K562 (cell line): Measurements from ENCODE around the gene EFCAB12. TPM values are rescaled to one million over a fixed set of nuclear protein-coding genes. Genes with fewer than 3 reads are reported as not detected.

Experiments used
- ARNT ChIP-seq, 2 experiments: fragments of 450-650 bp; IDR thresholded peaks; 2 replicates each; pipeline ENCODE4 v1.6.1; 2016; ENCODE audit warnings: mild to moderate bottlenecking in 1 of 2
- ATF7 ChIP-seq: fragments of 450-650 bp; IDR thresholded peaks from 2 replicates; pipeline ENCODE4 v1.7.1; 2014; ENCODE audit warnings: mild to moderate bottlenecking, moderate library complexity
- BCL6 ChIP-seq: fragments of 250-450 bp; sonication (Bioruptor Pico); IDR thresholded peaks from 2 replicates; pipeline ENCODE4 v1.4.0; 2020
- CREB1 ChIP-seq, 2 experiments: sonication (generic) in 1 of 2; formaldehyde crosslinking in 1 of 2; IDR thresholded peaks; 2 replicates each; pipeline versions ENCODE4 v1.6.1 to v1.8.0; 2012 to 2022; ENCODE audit warnings: inconsistent platforms in 1 of 2, mild to moderate bottlenecking in 1 of 2, missing genetic modification reagents in 1 of 2, moderate library complexity in 1 of 2
- FOXJ3 ChIP-seq: sonication (generic); formaldehyde crosslinking; IDR thresholded peaks from 2 replicates; pipeline ENCODE4 v1.4.0; 2020; ENCODE audit warnings: mild to moderate bottlenecking, missing genetic modification reagents
- HDAC2 ChIP-seq: fragments of 450-650 bp; IDR thresholded peaks from 2 replicates; pipeline ENCODE4 v1.6.1; 2016; ENCODE audit warnings: mild to moderate bottlenecking
- HDAC8 ChIP-seq: fragments of 450-650 bp; IDR thresholded peaks from 2 replicates; pipeline ENCODE4 v1.6.1; 2016; ENCODE audit warnings: mild to moderate bottlenecking, missing genetic modification characterization, moderate library complexity, missing compliant biosample characterization
- HIVEP1 ChIP-seq: fragments of 250-450 bp; sonication (Bioruptor Pico); IDR thresholded peaks from 2 replicates; pipeline ENCODE4 v1.4.0; 2020; ENCODE audit warnings: mild to moderate bottlenecking
- OTX1 ChIP-seq: fragments of 450-650 bp; formaldehyde crosslinking; IDR thresholded peaks from 2 replicates; pipeline ENCODE4 v1.4.0; 2022; ENCODE audit warnings: mild to moderate bottlenecking
- RBM17 ChIP-seq: fragments of 200-400 bp; formaldehyde crosslinking; IDR thresholded peaks from 2 replicates; pipeline ENCODE4 v1.6.1; 2017; ENCODE audit warnings: low read depth, mild to moderate bottlenecking, low read length, borderline replicate concordance
- RREB1 ChIP-seq: fragments of 250-450 bp; sonication (Bioruptor Pico); IDR thresholded peaks from 2 replicates; pipeline ENCODE4 v1.4.0; 2020
- SIX5 ChIP-seq, 2 experiments: IDR thresholded peaks; 2 replicates each; pipeline ENCODE4 v1.6.1; 2011; ENCODE audit warnings: low read length in 2 of 2, borderline replicate concordance in 1 of 2, low read depth in 1 of 2, mild to moderate bottlenecking in 1 of 2, moderate library complexity in 1 of 2; ENCODE audit not compliant: insufficient read depth in 1 of 2
- THRA ChIP-seq: fragments of 450-650 bp; IDR thresholded peaks from 2 replicates; pipeline ENCODE4 v1.6.1; 2017; ENCODE audit warnings: mild to moderate bottlenecking, moderate library complexity
- ZC3H11A ChIP-seq: IDR thresholded peaks from 2 replicates; pipeline ENCODE4 v1.6.1; 2012; ENCODE audit warnings: low read depth, low read length, improper control_type of control experiment
- ZNF134 ChIP-seq: fragments of 250-450 bp; sonication (Bioruptor Pico); conservative IDR thresholded peaks from 2 replicates; pipeline ENCODE4 v1.4.0; 2020
- ZNF165 ChIP-seq: fragments of 250-450 bp; sonication (Bioruptor Pico); IDR thresholded peaks from 2 replicates; pipeline ENCODE4 v1.4.0; 2020; ENCODE audit warnings: borderline replicate concordance
- ZNF23 ChIP-seq: fragments of 250-450 bp; sonication (Bioruptor Pico); IDR thresholded peaks from 2 replicates; pipeline ENCODE4 v1.4.0; 2020; ENCODE audit warnings: mild to moderate bottlenecking
- ZNF280B ChIP-seq: fragments of 250-450 bp; sonication (Bioruptor Pico); IDR thresholded peaks from 2 replicates; pipeline ENCODE4 v1.5.1; 2021; ENCODE audit warnings: mild to moderate bottlenecking
- ZNF347 ChIP-seq: fragments of 450-650 bp; formaldehyde crosslinking; IDR thresholded peaks from 2 replicates; pipeline ENCODE4 v1.4.0; 2020; ENCODE audit warnings: low read depth, mild to moderate bottlenecking, moderate library complexity
- ZNF354B ChIP-seq: fragments of 250-450 bp; sonication (Bioruptor Pico); IDR thresholded peaks from 2 replicates; pipeline ENCODE4 v1.4.0; 2020
- ZNF561 ChIP-seq: fragments of 450-650 bp; formaldehyde crosslinking; conservative IDR thresholded peaks from 2 replicates; pipeline ENCODE4 v1.4.0; 2020; ENCODE audit warnings: mild to moderate bottlenecking, moderate library complexity
- ZNF699 ChIP-seq: fragments of 250-450 bp; sonication (Bioruptor Pico); IDR thresholded peaks from 2 replicates; pipeline ENCODE4 v1.8.0; 2021; ENCODE audit warnings: mild to moderate bottlenecking, moderate library complexity; ENCODE audit not compliant: insufficient replicate concordance
- polyA plus RNA-seq, 8 experiments: library from polyadenylated mRNA; depleted of rRNA in 4 of 8; stranded (reverse) in 5 of 8; unstranded in 3 of 8; fragments of >200 nt; fragmentation: Nextera tagmentation in 2 of 8; fragmentation: Illumina TruSeq in 1 of 8; extraction: Ambion mirVana in 2 of 8; extraction: Trizol in 1 of 8; gene quantifications; 2 replicates each; pipeline versions ENCODE4 v1.2.1 to v1.2.3, GENCODE V29; 2011 to 2014; ENCODE audit warnings: inconsistent platforms in 1 of 8, missing spikeins in 1 of 8
- total RNA-seq, 7 experiments: library from RNA; depleted of rRNA in 6 of 7; stranded (reverse); fragments of >200 nt in 6 of 7; fragmentation: Illumina TruSeq in 2 of 7; extraction: Trizol in 2 of 7; gene quantifications; 2 replicates each; pipeline versions ENCODE4 v1.2.1 to v1.2.3, GENCODE V29; 2011 to 2021; ENCODE audit warnings: low replicate concordance in 1 of 7

The EFCAB12 gene
- total and polyA plus RNA-seq, 9 of the 15 experiments (the other 6 are each of a cell fraction or from before 2014, with no cell fraction given), result 0.08 to 0.95 (median 0.56) TPM; not detected in 1

GRCh38 chr3:129461461-129462146, 33.2 kb upstream of the EFCAB12 start (continued):
- TF ChIP-seq FOXJ3 (CRISPR knock-in tag), result no peak
- TF ChIP-seq ATF7, result peak; percentile 88
- TF ChIP-seq BCL6 (CRISPR knock-in tag), result no peak
- TF ChIP-seq OTX1 (CRISPR knock-in tag), result no peak
- no peak for TF ChIP-seq THRA
- no peak for TF ChIP-seq ZNF699 (CRISPR knock-in tag)
- TF ChIP-seq ZNF165 (CRISPR knock-in tag), result no peak
- no peak for TF ChIP-seq ZNF280B (CRISPR knock-in tag)
- no peak for TF ChIP-seq HIVEP1 (CRISPR knock-in tag)
- no peak for TF ChIP-seq ZNF347 (CRISPR knock-in tag)
- no peak for TF ChIP-seq ZNF354B (CRISPR knock-in tag)
- no peak for TF ChIP-seq HDAC8 (tag)
- TF ChIP-seq ZNF23 (CRISPR knock-in tag), result no peak
- 0 out of 2 replicates have a peak, but pooled peaks have one; percentile 26 for TF ChIP-seq HDAC2
- TF ChIP-seq ARNT (IDR thresholded peaks at IDR 0.05), result peak in 1 of 2 experiments; percentile 59; a peak in 1 of 4 replicates
- no peak for TF ChIP-seq RBM17
- no peak for TF ChIP-seq ZNF134 (CRISPR knock-in tag)
- TF ChIP-seq SIX5 (IDR thresholded peaks at IDR 0.05; ENCODE audit: borderline replicate concordance in 1 of 2, insufficient read depth in 1 of 2, low read depth in 1 of 2, low read length in 2 of 2), result no peak
- TF ChIP-seq CREB1 (IDR thresholded peaks at IDR 0.05), result no peak
- peak; percentile 45; the same call in 1 of the 2 replicates for TF ChIP-seq CREB1 (CRISPR knock-in tag; IDR thresholded peaks at IDR 0.05)
- TF ChIP-seq RREB1 (CRISPR knock-in tag), result no peak
- no peak for TF ChIP-seq ZNF561 (CRISPR knock-in tag)
- TF ChIP-seq ZC3H11A, result no peak
